Posterior cingulate gyrus (tissue), 11 donors: ENCODE measurements around the gene SSPN.
"Not testable (repeated sequence)": the region's sequence is repeated elsewhere in the genome, so short reads cannot be mapped to it uniquely, and the experiment has no call there.

Experiments
- DNase-seq, 10 donors: peaks; one replicate each; pipeline versions ENCODE4 v3.0.0 to v3.0.0-alpha.2; 2020 to 2021; ENCODE audit warnings: mixed read lengths in 3 of 10
- intact Hi-C: fragments of 100-400 bp; cut with DNase I; formaldehyde crosslinking; loops from one replicate; pipeline ENCODE4 v1.15.1; 2023

The SSPN gene

DNA sequence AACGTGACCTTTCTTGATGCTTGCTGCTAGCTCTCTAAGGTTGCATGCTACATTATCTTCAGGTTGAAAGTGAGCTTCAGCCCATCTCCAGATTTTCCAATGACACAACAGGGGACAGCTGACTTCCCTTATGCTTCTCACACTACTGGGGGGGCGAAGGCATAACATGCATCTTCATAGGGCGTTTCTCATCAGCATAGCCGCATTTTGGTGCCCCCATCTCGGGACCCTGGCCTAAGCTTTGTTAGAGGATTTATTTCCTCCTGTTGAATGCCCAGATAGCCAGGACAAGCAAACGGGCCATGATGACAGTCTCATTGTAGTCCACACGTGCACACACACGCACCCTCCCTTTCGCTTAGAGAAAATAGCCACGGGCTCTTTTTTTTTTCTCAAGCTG lies 30.7 kb downstream of the SSPN start:
- intact Hi-C loops = loop anchor here (2.0 to 10.0 kb wide), 2 partner anchors 103 to 109 kb away; no protein-coding TSS in a partner anchor
- DNase-seq = peak in 1 of 10 donors; percentile 29

DNA sequence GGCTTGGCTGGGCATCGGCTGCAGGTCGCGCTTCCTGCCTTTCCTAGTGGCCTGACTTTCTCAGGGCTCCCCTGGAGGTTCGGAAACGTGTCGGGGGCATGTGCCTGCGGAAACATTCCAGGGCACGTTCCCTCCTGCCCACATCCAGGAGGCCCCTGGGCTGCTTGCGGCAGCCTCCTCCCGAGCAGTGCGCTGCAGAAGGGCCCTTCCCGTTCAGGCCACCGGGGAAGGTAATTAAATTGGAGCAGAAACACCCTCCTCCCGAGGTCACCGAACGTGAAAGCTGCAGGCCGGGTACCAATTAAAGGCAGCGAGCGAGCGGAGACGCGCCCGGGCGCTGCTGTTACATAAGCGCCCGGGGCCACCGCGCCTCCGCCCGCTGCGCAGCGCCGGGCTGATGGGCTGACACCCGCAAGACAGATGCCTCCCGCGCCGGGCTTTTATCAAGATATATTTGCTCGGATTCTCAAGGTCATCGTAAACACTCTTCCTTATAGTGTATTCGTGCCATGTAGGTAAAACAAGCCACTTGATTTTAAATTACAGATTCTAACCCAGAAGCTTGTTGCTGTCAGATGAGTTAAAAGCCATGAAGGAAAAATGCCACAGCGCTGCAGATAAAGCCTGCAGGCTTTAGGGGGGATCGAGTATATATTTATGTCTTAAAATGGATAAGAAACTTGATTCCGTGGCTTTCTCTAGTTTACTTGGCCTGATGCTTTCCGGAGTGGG lies 31.4 kb downstream of the SSPN start:
- DNase-seq = peak; percentile 39 to 89 (median 54)
- intact Hi-C loops = loop anchor here (2.0 to 10.0 kb wide), 2 partner anchors 104 to 108 kb away; no protein-coding TSS in a partner anchor

DNA sequence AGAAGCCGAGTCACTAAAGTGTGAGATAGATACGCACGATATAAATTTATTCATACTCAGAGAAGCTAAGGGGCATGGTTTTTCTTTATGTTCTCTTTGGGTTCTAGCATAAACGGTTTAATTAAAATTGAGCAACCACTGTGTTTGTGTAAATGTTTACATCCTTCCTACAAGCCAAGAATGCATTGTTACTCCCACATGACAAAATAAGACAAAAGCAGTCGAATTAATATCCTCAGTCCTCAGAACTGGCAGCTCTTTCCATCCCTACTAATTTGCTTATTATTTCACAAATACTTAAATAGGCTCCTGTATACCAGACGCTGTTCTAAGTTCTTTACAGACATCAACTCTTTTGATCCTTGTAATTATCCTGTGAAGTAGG lies 32.0 kb downstream of the SSPN start:
- DNase-seq = no peak
- intact Hi-C loops = loop anchor here (2.0 to 10.0 kb wide), 2 partner anchors 105 to 107 kb away; no protein-coding TSS in a partner anchor

DNA sequence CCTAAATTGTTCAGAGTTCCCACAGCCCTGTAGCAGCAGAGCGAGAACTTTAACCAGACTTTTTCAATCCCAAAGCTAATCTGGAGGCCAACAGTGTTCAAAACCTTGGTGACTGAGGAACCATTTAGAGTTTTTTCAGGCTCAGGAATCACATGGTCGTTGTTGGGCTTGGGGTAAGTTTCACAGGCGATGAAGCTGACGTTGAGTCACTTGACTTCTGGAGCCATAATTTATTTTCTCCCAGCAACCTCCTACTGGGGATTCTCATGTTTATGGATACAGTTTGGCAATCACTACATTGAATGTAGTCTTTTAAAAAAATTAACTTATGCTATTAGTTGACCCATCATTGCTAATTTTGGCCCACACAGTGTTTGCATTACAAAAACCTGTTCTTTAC lies 34.5 kb downstream of the SSPN start:
- intact Hi-C loops = loop anchor here (10.0 kb wide), 1 partner anchor 105 kb away; no protein-coding TSS in a partner anchor
- no peak for DNase-seq

DNA sequence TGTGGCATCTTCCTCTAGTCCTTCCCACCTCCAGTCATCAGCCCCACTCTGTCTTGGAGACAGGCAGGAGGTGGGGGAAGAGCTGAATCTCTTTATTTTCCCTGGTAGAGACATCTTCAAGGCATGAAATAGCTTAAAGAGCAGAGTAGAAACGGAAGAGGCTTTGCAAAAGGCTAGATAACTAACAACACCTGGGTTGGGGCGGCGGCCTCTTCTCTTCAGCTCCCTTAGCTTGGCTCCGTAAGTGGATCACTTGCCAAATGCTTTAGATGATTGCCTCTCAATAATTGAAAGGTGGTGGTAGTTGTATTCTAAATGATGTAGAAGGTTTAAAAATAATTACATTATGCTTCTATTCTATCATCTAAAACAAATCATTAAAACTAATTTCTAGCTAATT lies 36.1 kb downstream of the SSPN start:
- intact Hi-C loops = no loop called here
- no peak for DNase-seq

DNA sequence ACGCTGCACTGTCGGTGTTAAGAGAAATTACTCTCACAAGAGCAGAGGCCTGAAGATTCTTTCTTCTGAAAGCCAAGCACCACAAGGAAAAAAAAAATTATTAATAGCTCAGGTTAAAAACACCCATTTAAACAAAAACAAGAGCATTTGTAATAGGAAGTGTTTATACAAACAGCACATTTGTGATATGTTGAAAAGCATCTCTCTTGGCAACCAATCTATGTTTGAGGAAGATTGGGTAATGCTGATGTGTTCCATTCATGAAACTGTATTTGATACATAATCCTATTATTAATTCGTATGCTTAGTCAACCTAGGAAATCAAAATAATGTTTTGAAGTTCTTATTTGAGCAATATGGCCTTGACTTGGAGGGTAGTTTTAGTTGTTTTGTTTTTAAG lies 36.5 kb downstream of the SSPN start:
- intact Hi-C loops = no loop called here
- DNase-seq = no peak

DNA sequence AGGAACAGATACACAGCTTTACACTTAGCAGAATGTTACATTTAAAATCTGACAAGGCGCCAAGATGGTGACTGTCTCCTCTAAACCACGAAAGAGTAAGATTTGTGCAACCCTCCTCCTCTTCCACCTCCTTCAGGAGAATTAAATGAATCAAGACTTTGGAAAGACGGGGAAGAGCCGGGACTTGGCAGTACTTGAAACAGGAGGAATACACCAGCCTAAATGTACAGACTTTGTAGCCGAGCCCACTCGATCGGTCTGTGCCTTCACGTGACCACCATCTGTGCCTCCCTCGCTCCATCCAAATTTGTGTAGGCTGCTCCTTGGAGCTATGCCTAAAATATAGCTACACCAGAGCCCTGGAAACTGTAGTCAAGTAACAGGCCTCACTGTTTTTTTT lies 38.3 kb downstream of the SSPN start:
- intact Hi-C loops = no loop called here
- DNase-seq = peak in 8 of 10 donors; percentile 23 to 94 (median 58)

DNA sequence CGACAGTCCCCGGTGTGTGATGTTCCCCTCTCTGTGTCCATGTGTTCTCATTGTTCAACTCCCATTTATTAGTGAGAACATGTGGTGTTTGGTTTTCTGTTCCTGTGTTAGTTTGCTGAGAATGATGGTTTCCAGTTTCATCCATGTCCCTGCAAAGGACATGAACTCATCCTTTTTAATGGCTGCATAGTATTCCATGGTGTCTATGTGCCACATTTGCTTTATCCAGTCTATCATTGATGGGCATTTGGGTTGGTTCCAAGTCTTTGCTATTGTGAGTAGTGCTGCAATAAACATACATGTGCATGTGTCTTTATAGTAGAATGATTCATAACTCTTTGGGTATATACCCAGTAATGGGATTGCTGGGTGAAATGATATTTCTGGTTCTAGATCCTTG lies 40.1 kb downstream of the SSPN start:
- intact Hi-C loops, DNase-seq: not testable (repeated sequence)

DNA sequence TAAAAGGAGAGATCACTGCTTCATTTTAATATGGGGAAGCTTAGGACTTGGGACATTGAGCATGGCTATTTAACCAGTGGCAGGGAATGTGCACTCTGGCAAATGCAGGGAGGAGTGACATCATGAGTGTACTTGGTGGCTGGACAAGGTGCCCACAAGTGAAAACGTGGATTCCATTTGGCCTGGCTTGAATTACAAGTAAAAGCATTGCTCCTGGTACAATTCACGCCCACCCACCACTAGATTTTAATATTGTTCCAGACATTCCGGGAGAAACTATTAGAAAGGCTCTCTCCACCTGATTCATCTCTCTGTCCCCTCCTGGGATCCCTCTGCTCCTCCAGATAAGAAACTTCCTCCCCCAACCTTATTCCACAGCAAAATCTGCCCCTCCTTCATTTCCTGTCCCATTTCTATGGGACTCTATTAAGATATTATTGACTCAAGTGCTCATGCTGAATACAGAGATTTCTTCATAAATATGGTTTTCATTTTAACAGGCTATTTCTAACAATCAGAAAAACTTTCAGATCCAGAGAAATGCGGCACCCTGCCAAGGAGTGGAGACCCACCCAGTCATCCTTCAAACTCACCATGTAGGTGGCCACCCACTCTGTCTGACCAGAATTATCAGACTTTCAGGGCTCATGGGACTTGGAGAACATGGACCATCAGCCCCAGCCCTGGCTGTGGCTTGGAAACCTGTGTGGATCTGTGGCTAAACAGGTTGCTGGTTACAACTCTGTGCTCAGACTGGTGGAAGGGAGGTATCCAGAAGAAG lies 43.2 kb downstream of the SSPN start:
- intact Hi-C loops = no loop called here
- no peak for DNase-seq

DNA sequence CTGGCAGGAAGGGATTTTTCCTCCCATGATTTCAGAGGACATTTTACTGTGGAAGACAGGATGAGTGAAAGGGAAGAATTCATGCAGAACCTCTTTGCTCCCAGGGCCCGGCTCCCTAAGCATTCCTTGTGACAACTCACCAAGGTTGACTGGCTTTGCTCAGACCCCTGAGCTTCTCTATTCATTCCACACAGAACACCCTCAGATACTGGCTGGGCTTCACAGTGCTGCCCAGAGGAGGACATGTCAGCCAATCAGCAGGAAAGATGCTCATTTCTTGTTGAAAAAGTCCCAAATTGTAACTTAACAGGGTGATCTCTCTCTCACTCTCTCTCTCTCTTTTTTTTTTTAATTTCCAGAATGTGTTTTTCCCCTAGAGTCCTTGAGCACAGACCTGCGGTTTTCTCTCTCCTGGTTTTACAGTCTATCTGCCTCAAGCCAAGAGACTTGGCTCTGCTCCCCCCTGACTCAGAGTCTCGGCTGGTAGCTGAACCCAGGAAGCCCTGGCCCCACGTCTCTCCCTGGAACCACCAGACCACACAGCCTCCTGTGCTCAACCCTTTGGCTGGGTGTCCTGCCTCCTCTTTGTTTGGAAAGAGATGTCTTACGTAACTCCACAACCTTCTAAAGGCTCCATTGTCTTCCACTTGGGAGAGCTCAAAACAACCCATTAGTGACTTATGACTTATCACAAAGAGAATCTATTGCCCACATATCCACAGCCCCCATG lies 43.9 kb downstream of the SSPN start:
- peak in 8 of 10 donors; percentile 18 to 91 (median 64) for DNase-seq

DNA sequence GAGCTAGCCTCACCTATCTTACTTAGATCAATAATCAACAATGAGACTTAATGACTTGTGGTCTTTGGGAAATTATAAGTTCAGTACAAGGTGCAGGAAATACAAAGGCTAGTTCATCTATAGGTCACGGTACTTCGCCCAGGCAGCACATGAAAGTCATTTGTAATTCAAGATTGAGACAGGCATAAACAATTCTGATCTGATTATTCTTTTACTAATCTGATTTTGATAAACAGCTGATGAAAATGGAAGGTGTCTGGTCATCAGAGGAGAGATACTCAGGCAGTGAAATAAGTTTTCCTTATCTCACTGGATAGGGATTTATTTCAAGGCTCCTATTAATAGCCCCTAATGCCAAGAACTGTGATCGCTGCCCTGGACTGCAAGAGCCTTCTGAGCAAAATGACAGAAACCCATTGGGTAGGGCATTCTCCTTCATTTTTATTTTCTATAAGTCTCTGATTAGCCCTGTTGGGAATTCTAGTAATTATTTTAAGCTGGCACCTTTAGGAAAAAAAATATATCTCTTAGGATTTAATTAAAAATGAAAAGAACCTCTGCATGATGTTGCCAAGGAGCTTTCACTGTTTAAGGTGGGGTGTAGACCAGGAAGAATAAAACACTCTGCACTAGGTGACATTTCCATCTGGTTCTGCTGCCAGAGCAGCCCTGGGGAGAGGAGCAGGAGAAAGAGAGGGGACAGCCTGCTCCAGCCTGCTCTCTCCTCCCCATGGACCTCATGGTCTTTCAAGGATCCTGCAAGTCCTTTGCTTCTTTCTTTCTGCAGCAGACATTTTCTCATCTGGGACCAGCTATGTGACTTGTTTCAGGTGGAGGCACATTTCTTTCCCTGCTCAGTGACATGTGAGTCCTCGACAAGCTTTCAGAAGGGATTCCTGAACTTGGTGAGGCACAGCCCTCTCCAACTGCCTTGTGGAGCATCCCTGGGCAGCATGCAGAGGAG lies 44.8 kb downstream of the SSPN start:
- no peak for DNase-seq
- intact Hi-C loops = no loop called here

More for the DNA sequence above, 43.9 kb downstream of the SSPN start:
- intact Hi-C loops = no loop called here

DNA sequence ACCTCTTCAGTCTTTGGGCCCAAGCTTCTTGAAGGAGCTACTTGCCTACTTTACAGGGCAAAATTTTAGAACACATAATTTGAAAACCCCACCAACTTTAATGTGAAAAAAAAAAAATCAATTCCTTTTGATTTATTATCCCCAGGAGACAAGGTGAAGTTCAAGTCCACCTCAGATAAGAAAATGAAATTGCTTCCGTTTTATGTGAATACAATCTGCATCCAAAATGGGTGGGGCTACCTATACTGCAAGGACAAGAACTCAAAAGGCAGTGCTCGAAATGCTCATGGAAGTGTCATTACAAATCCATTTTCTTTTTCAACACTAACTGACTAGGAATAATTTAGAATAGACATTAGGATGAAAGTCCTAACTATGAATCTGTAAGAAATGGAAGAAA lies 45.7 kb downstream of the SSPN start:
- intact Hi-C loops = no loop called here
- DNase-seq = no peak

DNA sequence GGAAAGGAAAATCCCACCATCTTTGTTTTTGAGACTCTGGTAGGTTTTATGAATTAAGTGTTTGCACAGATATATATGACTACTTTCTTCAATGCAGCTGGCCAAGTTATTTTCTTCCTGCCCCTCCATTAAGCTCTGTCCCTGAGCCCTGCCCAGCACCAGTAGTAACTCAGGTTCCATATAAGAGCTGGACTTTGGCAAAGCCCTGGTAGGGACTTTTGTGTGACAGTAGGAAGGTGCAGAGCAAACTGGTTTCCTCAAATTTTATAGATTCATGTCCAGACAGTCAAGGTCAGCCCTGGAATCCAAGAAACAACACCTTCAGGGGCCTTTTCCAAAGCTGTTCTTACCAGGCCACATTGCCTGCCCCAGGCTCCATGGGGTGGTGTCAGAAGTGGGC lies 47.3 kb downstream of the SSPN start:
- intact Hi-C loops = no loop called here
- no peak for DNase-seq

DNA sequence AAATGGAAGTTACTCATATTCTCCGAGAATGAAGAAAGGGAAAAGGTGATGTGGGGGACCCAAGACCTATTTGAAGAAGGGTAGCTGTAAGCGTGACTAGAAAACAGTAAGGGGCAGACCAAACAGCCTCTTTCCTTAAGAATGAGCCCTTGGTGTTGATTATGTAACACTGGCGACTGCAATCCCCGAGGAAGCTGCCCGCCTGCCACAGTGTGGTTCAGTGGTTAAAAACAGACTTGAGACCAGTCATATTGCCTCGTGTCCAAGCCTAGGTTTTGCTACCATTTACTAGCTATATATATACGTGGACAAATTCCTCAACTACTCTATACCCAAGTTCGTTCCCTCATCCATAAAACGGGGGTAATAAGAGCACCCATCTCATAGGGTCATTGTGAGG lies 49.1 kb downstream of the SSPN start:
- intact Hi-C loops = no loop called here
- no peak for DNase-seq

DNA sequence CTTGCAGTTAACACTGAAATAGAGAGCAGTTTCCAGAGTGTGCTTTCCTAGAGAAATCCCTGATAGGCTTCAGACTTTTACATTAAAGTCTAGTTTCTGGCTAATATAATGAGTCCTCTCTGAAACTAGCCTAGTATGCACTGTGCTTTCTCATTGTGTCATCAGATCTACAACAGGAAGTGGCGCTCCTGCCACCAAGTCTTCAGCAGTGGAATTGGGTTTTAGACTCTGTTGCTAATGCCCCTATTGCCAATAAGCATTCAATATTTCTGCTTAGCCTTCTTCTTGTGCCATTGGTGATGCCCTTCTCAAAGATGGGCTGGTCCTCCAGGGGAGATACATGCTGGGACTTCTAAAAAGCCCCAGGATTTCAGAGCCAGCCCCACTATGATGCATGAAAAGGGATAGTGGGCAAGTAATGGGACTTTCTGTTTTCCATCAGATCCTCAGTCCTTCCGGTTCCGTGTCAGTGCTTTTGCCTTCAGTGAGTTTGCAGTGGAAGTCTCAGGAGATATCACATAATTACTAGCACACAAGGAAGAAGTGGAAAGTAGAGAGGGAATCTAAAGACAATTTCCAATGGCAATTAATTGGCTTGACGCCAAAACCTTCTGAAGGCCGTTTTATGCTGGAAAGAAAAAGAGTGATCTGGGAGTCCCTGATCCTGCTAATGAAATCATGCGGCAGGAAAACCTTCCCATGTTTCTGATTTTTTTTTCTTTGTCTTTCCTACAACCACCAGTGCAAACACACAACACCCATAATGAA lies 50.0 kb downstream of the SSPN start:
- intact Hi-C loops = no loop called here
- no peak for DNase-seq

DNA sequence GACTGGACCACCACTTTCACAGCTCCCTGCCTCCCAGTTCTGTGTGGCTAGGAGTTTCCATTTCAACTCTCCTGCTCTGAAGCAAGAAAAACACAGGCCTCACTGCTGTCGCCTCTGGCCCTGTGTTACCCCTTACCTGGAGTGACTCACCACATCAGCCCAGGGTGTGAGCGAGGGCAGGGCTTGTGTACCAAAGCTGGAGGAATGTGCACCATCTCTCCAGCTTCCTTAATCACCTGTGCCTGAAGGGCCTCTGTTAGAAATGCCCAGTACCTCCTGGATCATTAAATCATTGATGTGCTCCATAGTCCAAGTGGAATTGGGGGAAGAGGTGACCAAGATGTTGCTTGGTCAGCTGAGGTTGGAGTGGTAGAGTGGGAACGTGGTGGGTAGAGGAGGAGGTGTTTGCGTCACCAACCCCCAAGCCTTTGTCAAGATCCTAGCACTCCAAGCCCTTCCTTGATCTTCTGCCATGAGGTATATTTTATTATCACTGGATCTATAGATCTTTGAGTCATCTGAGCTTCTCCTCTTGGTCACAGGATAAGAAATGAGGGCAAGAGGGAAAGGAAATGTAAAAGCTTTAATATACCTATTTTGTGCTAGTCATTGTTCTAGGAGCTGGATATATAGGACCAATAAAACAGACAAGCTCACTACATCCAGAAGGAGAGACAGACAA lies 51.3 kb downstream of the SSPN start:
- no peak for DNase-seq
- intact Hi-C loops = no loop called here

DNA sequence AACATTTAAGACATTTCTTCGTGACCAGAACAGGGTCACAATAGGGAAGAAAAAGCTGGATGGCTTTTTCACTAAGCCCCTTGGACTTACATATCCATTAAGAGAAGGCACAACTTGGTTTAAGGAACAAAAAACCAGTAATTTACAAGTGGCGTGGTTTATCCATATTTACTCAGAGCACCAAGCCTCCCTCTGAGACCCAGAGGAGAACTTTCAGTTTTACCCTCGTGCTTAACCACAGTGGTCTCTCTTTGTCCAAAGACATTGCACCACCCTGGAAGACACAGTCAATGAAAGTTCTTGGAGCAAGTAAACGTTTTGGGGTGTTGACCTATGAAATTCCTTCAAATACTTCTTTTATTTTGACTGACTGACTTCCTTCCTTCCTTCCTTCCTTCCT lies 52.5 kb downstream of the SSPN start:
- no peak for DNase-seq
- intact Hi-C loops = no loop called here

DNA sequence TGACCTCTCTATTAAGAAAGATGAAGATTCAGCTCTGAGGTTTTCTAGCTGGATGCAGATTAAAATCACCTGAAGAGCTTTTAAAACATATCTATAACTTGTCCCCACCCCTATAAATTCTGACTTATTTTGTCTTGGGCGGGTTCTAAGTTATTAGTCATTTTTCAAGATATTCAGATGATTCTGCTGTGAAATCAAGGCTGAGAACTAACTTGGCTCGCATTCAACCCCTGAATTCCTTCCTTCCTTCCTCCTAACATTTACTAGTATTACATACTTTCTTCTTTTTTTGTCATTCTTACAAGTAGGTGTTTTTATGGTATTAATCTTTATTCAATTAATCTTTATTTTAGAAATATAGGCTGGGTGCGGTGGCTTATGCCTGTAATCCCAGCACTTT lies 55.4 kb downstream of the SSPN start:
- intact Hi-C loops = no loop called here
- no peak for DNase-seq

DNA sequence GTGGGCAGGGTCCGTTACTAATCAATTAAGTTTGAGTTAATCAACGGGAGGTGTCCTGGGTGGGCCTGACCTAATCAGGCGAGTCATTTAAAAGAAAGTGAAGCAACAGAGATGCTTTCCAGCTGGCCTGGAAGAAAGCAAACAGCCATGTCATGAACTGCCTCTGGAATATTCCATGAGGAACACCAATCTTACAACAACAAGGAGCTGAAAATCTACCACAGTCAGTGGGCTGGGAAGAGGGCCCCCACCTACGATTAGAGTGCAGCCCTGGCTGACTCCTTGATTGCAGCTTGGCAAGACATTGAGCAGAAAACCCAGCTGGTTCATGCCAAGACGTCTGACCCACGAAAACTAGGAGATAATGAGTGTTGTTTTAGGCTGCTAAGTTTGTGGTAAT lies 56.2 kb downstream of the SSPN start:
- DNase-seq = no peak
- intact Hi-C loops = no loop called here
